Body of pancreas (tissue), 4 donors: ENCODE measurements around the gene PHPT1. TPM values are rescaled to one million over a fixed set of nuclear protein-coding genes. Genes with fewer than 3 reads are reported as not detected.
A peak's percentile ranks its signal among the peaks of the same experiment; 100 is the strongest.

Source experiments
- ATAC-seq: fragments of 150-250 bp; one replicate; pipeline ENCODE4 v1.9.1; 2016
- DNase-seq, 4 donors: peaks; one replicate each; pipeline ENCODE4 v3.0.0-alpha.2; 2019
- H3K27ac ChIP-seq, 4 donors: fragments of 200-600 bp; sonication (generic); 1 replicate in 3 of 4; 2 replicates in 1 of 4; pipeline versions ENCODE4 v1.5.1 to v1.6.1; 2016 to 2019; ENCODE audit warnings: mild to moderate bottlenecking in 1 of 4, mixed read lengths in 1 of 4, moderate library complexity in 1 of 4
- H3K27me3 ChIP-seq, 2 donors: fragments of 200-600 bp; sonication (generic); one replicate each; pipeline ENCODE4 v1.6.0; 2016; ENCODE audit warnings: mild to moderate bottlenecking in 1 of 2
- H3K36me3 ChIP-seq, 2 donors: fragments of 200-600 bp; sonication (generic); replicated peaks in 1 of 2; 2 replicates each; pipeline ENCODE4 v1.5.1; 2016; ENCODE audit warnings: low read depth in 2 of 2; ENCODE audit not compliant: insufficient read depth in 1 of 2
- H3K4me1 ChIP-seq: fragments of 200-600 bp; sonication (generic); one replicate; pipeline ENCODE4 v1.6.0; 2016
- H3K4me3 ChIP-seq, 2 donors: fragments of 200-600 bp; sonication (generic); 1 replicate in 1 of 2; 2 replicates in 1 of 2; pipeline ENCODE4 v1.5.1; 2016 to 2019
- H3K9me3 ChIP-seq, 3 donors: fragments of 200-600 bp; sonication (generic); 1 replicate in 2 of 3; 2 replicates in 1 of 3; pipeline ENCODE4 v1.5.1; 2016
- POLR2A ChIP-seq, 3 donors: fragments of 450-650 bp; IDR thresholded peaks; one replicate each; pipeline ENCODE4 v1.6.1; 2016; ENCODE audit warnings: antibody characterized with exemption in 3 of 3, mild to moderate bottlenecking in 2 of 3
- WGBS, 2 donors: methylation state at CpG; one replicate each; pipeline ENCODE4 v1.1.5; 2017; 5-methylcytosine and 5-hydroxymethylcytosine counted together
- intact Hi-C: fragments of 100-400 bp; cut with DNase I; formaldehyde crosslinking; loops from one replicate; pipeline ENCODE4 v1.15.1; 2023
- total RNA-seq, 2 donors: library from RNA; depleted of rRNA; stranded (reverse); fragments of >200 nt; gene quantifications; one replicate each; pipeline ENCODE4 v1.1.0, GENCODE V29; 2016
- TF ChIP-seq, protein P1 (sequence below), 7 experiments: fragments of 450-650 bp in 4 of 7; fragments of 200-600 bp in 3 of 7; sonication (generic) in 3 of 7; IDR thresholded peaks; one replicate each; pipeline ENCODE4 v1.5.1; 2016 to 2019; ENCODE audit warnings: antibody characterized with exemption in 7 of 7

PHPT1 gene
- total RNA-seq, 2 donors from 2014 or later = 60.6 to 65.6 TPM

DNA sequence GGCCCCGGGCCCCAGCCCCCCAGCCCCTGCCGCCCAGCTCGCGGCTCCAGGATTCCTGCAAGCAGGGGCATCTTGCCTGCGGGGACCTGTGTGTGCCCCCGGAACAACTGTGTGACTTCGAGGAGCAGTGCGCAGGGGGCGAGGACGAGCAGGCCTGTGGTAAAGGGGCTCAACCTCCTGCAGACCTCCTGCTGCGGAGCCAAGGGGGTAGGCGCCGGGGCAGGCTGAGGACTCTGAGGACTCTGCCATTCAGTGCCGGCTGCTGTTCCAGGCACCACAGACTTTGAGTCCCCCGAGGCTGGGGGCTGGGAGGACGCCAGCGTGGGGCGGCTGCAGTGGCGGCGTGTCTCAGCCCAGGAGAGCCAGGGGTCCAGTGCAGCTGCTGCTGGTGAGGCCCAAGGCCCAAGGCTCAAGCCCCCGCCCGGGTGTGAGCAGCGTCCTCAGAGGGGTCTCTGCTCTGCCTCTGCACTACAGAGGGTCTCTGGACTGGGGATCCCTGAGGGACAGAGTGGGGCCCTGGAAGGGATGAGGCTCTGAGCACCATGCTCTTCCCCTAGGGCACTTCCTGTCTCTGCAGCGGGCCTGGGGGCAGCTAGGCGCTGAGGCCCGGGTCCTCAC, 6.4 kb downstream of the PHPT1 start:
- intact Hi-C loops = loop anchor here (10.0 kb wide), 1 partner anchor 89 kb away; the partner anchor contains the start of genes C8G and FBXW5

DNA sequence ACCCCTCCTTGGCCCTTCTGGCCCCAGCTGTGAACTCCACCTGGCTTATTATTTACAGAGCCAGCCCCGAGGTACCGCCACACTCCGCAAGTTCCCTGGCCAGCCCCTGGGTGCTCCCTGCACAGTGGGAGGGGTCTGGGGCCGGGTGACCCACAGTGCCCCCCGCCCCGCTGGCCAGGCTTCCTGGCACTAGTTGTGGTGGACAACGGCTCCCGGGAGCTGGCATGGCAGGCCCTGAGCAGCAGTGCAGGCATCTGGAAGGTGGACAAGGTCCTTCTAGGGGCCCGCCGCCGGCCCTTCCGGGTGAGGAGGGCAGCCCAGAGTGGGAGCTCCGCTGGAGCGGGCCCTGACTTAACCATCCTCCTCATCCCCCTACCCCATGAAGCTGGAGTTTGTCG, 6.9 kb downstream of the PHPT1 start:
- DNase-seq (peak in 1 of 4 donors; percentile 20), ATAC-seq (no peak)
- peaks cover 66% of the 10 kb centered on the region for H3K4me1 ChIP-seq
- WGBS, 2 donors = 65% methylated on average over 13 of the region's 15 CpGs; no CpG with 5 or more reads in 1 of the 2 donors
- peaks cover 0 to under 1% of the 10 kb centered on the region in 2 donors for H3K36me3 ChIP-seq
- intact Hi-C loops = loop anchor here (10.0 kb wide), 1 partner anchor 89 kb away; the partner anchor contains the start of genes C8G and FBXW5
- no peaks in the 10 kb centered on the region for H3K27me3 ChIP-seq
- no peak overlapping the region for H3K4me3 ChIP-seq
- H3K9me3 ChIP-seq = no peaks in the 10 kb centered on the region
- TF ChIP-seq, protein P1, sequence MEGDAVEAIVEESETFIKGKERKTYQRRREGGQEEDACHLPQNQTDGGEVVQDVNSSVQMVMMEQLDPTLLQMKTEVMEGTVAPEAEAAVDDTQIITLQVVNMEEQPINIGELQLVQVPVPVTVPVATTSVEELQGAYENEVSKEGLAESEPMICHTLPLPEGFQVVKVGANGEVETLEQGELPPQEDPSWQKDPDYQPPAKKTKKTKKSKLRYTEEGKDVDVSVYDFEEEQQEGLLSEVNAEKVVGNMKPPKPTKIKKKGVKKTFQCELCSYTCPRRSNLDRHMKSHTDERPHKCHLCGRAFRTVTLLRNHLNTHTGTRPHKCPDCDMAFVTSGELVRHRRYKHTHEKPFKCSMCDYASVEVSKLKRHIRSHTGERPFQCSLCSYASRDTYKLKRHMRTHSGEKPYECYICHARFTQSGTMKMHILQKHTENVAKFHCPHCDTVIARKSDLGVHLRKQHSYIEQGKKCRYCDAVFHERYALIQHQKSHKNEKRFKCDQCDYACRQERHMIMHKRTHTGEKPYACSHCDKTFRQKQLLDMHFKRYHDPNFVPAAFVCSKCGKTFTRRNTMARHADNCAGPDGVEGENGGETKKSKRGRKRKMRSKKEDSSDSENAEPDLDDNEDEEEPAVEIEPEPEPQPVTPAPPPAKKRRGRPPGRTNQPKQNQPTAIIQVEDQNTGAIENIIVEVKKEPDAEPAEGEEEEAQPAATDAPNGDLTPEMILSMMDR (IDR thresholded peaks at IDR 0.05) = no peak
- TF ChIP-seq POLR2A (IDR thresholded peaks at IDR 0.05) = no peak
- H3K27ac ChIP-seq = peak overlapping the region in 1 of 4 donors; percentile 17

More for the DNA sequence above, 6.4 kb downstream of the PHPT1 start:
- TF ChIP-seq, protein P1 (IDR thresholded peaks at IDR 0.05) = no peak
- TF ChIP-seq POLR2A (IDR thresholded peaks at IDR 0.05) = no peak
- Histone ChIP-seq H3K27ac (peak overlapping the region in 1 of 4 donors; percentile 17), H3K4me1 (peaks cover 66% of the 10 kb centered on the region), H3K27me3 (no peaks in the 10 kb centered on the region), H3K36me3 (no peaks in the 10 kb centered on the region), H3K9me3 (no peaks in the 10 kb centered on the region), H3K4me3 (no peak overlapping the region)
- ATAC-seq (no peak), DNase-seq (peak in 2 of 4 donors; percentile 14)
- WGBS, 2 donors = 83 to 87% methylated on average over 6 to 15 of the region's 26 CpGs

DNA sequence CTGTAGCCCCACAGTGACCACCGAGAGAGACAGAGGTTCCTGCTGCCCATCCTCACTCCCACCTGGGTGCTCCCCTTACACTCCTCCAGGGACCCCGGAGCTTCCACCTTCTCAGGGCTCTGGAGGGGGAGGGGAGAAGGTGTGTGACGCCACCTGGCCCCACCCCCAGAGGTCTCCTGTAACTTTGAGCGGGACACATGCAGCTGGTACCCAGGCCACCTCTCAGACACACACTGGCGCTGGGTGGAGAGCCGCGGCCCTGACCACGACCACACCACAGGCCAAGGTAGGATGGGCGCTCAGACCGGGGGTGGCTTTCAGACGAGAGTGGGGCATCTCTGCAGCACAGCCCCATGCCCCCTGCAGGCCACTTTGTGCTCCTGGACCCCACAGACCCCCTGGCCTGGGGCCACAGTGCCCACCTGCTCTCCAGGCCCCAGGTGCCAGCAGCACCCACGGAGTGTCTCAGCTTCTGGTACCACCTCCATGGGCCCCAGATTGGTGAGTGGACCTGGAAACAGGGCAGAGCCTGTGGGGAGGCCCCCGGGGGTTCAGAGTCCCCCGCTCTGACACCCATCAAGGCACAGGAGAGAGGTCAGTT, 7.4 kb downstream of the PHPT1 start:
- ATAC-seq (no peak), DNase-seq (peak in 3 of 4 donors; percentile 16 to 35 (median 20))
- H3K9me3 ChIP-seq = no peaks in the 10 kb centered on the region
- H3K36me3 ChIP-seq = peaks cover 0 to 3% of the 10 kb centered on the region in 2 donors
- H3K4me3 ChIP-seq = no peak overlapping the region
- 80% methylated on average over 14 of the region's 14 CpGs; no CpG with 5 or more reads in 1 of the 2 donors for WGBS, 2 donors
- no peaks in the 10 kb centered on the region for H3K27me3 ChIP-seq
- peak overlapping the region in 3 of 4 donors; percentile 74 to 86 (median 78) for H3K27ac ChIP-seq
- peaks cover 66% of the 10 kb centered on the region for H3K4me1 ChIP-seq
- intact Hi-C loops = loop anchor here (10.0 kb wide), 1 partner anchor 88 kb away; the partner anchor contains the start of genes C8G and FBXW5
- no peak for TF ChIP-seq POLR2A (IDR thresholded peaks at IDR 0.05)
- TF ChIP-seq, protein P1 (IDR thresholded peaks at IDR 0.05) = no peak

DNA sequence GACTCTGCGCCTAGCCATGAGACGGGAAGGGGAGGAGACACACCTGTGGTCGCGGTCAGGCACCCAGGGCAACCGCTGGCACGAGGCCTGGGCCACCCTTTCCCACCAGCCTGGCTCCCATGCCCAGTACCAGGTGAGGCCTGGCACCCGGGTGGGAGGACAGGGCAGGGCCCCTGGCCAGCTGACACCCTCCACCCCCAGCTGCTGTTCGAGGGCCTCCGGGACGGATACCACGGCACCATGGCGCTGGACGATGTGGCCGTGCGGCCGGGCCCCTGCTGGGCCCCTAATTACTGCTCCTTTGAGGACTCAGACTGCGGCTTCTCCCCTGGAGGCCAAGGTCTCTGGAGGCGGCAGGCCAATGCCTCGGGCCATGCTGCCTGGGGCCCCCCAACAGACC, 8.0 kb downstream of the PHPT1 start:
- ATAC-seq (no peak), DNase-seq (peak in 3 of 4 donors; percentile 26 to 56 (median 39))
- peak overlapping the region; percentile 74 to 86 (median 78) for H3K27ac ChIP-seq
- H3K9me3 ChIP-seq = no peaks in the 10 kb centered on the region
- H3K4me1 ChIP-seq = peaks cover 63% of the 10 kb centered on the region
- no peak overlapping the region for H3K4me3 ChIP-seq
- peaks cover 4 to 9% of the 10 kb centered on the region in 2 donors for H3K36me3 ChIP-seq
- no peak for TF ChIP-seq POLR2A (IDR thresholded peaks at IDR 0.05)
- TF ChIP-seq, protein P1 (IDR thresholded peaks at IDR 0.05) = no peak
- intact Hi-C loops = loop anchor here (10.0 kb wide), 1 partner anchor 88 kb away; the partner anchor contains the start of genes C8G and FBXW5
- WGBS, 2 donors = 0 to 79% methylated on average over 1 to 10 of the region's 19 CpGs
- H3K27me3 ChIP-seq = no peaks in the 10 kb centered on the region
